HG03095 (cell line): ENCODE results near the gene SELENOO.

Source experiments
- ATAC-seq: cut with Tn5 transposase; IDR thresholded peaks from one replicate; pipeline ENCODE4 v1.9.1; 2021; ENCODE audit warnings: moderate library complexity; ENCODE audit not compliant: unreplicated experiment

Gene SELENOO

DNA sequence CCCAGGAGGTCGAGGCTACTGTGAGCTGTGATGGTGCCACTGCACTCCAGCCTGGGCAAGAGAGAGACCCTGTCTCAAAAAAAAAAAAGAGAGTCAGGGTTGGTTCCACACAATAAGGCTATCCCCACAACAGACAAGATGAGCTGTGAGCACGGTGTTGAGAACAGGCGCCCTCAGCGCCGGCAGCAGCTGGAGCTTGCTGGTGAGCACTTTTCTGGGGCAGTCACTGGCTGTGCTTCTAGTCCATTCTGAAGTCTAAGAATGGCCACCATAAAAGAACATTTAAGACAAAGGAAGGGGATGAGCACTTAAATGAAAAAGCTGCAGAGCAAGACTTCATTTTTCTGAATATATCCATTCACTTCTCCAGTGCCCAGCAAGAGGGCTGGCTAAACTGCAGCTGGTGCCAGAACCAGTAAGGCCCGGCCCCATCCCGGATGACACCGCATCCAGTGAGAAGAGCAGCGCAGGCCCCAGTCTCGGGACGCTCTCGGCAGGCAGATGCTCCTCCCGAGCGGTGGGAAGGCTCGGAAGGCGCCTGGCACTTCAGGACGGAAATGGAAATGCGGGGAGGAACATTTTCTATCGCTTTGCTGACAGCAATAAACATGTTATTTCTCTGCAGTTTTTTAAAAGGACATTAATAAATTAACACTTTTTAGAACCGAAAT lies 31.8 kb downstream of the SELENOO start:
- ATAC-seq = no peak

DNA sequence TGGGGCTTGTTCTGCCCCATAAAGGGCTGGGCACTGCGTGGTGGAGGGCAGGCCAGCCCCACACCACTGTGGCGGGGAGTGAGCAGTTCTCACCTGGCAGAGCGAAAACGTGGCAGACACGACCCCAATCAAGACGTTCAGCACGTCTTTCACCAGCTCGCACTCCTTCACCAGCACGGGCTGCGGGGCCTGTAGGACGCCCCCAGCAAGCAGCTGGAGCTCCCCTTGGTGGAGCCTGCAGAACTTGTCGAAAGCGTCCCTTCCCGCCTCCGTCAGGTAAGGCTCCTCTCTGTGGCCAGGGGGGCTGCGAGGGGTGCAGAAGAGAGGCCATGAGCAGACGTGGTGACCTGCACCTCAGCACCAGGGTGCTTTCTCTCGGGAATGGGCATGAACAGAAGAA lies 32.4 kb downstream of the SELENOO start:
- ATAC-seq = no peak

DNA sequence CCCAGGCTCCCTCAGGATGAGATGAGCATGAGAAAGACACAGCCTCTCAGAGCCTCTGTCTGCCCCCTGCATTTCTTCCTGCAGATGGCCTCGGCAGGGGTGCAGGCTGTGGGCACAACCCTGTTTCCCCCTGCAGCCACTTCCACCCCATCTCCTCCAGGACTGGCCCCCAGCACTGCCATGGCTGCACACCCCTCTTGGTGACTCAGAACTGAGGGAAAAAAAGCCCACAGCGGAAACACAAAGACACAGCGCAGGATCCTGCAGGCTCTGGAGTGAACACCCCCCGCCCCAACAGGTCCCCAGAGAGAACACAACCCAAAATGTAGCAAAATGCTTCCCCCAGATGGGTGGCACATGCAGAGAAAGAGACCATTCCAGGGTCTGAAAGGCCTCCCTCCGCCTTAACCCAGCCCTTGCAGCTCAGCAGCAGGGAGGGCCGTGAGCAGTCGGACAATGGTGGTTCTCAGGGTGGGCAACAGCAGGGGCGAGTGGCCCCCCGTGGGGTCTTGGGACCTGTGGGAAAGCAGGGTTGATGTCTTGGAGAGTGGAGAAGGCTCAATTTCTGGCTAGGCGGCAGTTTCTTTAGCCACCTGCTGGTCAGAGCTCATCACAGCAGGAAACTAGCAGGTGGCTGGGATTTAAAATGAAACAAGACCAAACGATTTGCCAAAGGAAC lies 36.1 kb downstream of the SELENOO start:
- ATAC-seq = no peak

DNA sequence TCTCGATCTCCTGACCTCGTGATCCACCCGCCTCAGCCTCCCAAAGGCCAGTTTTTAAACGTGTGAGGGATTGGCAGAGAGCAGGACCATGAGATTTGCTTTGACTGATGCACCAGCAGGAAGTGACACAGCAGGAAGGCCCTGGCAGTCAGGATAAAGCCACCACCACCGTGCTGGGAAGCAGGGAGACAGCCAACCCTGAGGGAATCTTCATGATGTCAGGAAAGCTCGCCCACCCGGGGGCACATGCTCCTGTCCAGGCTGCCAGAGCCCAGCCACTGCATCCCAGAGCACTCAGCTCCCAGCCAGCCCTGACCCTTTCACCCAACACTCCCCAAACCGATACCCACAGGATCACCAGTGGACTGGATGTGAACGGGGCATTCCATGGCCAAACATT lies 37.9 kb downstream of the SELENOO start:
- ATAC-seq = no peak

DNA sequence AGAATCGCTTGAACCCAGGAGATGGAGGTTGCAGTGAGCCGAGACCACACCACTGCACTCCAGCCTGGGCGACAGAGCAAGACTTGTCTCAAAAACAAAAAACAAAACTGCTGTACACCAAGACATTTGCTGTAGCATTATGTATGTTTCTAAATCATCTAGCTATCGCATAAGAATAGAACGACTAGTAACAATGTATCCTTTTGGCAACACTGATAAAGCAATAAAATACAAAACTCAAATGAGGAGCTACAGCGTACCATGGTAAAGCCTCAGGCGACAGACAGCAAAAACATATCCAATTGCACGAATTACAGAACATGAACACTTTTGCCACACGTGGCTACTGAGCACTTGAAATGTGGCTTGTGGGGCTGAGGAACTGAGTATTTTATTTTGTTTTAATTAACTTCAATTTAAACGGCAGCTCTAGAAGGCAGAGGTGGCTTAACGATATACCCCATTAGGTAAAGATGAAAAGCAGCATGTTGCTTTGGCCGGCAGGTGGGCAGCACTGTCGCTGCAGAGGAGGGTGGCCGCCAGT lies 41.7 kb downstream of the SELENOO start:
- ATAC-seq = no peak

DNA sequence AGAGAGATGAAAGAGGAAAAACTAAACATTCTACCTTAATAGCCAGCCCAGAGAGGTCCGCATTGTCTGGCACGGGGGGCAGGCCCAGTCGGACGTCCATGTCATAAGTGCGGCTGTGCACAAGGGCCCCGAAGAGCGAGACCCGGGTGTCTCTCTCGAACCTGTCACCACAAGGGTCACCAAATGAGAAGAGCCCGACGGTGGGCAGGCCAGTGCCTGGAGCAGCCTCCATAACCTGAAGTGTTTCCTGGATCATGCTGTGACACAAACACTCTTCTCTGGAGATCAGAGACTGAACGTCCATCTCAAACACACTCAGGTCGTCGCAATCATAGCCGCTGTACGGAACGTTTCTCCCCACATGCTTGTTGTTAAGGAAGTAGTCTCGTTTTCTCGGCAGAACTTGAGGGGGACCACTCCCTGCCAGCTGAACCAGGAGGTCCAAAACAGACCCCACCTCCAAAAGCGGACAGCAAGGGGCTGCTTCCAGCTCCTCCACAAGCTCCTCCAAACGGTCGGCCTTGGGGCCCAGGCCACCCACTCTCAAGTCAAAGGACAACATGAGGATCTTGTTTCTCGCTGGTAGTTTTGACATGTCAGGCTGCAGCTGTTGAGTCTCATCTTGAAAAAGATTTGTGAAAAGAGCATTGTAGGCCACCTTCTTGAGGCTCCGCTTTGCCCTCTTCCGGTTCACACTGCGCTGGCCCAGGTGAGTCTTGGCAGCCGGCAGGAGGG lies 43.0 kb downstream of the SELENOO start:
- no peak for ATAC-seq

DNA sequence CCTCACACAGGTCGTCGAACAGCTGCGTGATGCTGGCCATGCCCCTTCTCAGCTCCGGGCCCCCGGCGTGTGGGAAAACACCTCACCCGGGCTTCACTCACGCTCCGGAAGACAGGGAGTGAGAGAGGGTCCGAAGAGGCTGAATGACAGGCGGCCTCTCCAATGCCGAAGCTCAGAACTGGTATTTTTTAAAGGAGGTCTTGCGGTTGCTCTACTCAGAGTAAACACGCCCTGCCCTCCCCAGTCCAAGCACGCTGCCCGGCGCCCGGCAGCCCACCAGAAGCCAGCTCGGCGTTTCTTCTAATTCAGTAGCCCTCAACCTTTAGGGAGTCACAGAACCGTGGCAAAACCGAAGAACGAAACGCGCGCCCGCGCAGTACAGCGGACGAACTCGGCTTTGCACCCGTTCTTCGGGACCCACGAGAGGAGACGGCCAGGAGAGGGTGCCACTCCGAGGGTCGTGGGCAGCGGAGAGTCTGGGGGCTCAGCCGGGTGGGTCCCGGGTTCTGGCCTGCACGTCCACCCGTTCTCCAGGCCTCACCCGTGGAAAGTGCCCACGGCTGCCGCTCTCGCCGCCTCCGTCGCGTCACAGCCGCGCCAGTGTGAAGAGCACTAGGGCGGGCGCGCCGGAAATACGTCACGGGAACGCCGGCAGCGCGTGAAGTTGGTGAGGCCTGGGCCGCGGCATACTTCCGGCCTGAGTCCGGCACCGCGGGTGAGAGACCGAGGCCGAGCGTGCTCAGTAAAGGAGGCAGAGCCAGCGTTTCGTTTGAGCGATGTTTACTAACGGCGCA lies 43.8 kb downstream of the SELENOO start, which contains the start of gene TUBGCP6:
Gene TUBGCP6 (minus strand): TSS at position 604 of the 794 bp plus-strand sequence. CDS start 564 bp downstream, at position 40.
- no peak for ATAC-seq

DNA sequence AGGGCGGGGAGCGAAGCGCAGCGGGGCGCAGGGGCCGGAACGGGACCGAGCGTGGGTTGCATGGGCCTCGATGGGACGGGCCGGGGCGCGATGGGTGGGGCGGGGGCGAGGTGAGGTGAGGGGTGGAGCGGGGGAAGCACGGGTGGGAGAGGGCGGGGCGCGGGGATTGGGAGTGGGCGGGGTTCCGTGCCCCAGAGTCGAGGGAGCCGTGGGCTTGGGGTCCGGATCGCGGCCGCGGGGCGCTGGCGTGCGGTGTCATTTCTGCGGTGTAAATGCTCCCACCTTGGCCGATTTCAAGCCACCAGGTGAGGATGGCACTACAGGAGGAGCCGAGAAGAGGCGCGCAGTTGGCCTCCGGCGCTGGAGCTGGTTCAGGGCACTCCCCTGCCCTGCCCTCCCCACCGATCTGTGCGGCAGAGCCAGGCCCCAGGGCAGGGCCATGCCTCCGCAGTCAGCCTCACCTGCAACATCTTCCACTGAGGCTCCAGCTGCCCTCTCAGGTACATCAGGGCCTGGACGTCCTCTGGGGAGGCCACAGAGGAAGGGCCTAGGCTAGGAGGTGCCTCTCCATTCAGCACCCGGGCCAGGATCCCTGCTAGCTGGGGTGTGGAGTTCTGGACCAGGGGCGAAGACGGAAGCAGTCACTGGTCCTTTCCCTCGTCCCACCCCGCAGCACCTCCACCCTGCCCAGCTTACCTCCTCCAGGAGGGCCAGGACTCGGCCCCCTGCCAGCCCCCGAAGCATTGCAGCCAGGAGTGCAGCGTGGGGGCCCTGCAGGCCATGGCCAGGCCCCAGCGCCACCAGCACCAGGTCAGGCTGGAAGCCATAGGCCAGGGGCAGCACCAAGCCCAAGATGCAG lies 44.6 kb downstream of the SELENOO start:
- ATAC-seq = no peak

DNA sequence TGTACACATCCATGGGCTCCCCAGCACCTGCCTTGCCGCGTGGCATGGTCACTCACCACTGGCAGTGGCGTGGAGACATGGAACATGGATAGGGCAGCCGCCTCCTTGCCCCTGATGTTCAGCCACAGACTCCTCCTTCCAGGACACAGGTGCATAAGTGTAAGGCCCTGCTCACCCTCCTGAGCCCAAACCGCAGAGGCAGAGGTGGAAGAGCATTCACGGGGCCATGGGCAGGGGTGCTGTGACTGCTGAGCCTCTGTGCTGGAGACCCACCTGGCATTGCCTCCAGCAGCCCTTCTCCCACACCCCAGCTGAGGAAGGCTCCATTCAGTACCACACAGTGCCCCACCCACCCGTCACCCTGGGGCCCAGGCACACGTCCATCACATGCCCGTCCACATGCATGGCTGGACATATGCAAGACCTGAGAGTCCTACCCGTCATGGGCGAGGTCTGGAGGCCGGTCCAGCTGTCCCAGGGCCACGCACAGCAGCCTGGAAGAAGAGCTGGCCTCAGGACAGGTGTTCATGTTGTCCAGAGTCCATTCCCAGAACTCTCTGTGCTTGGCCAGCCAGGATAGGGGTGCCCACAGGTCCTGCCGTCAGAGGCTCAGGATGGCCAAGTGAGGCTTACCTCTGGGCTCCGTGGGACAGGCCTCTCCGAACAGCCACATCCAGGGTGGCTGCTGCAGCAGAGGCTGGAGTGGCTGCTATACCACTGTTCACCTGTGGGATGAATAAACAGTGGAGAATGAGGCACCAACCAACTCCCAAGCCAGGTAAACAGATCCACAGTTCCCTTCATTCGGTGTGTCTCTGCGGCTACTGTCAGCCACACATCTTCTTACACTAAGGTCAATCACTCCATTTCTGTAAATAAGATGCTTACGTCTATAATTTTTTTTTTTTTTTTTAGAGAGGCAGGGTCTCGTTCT lies 45.7 kb downstream of the SELENOO start:
- no peak for ATAC-seq

DNA sequence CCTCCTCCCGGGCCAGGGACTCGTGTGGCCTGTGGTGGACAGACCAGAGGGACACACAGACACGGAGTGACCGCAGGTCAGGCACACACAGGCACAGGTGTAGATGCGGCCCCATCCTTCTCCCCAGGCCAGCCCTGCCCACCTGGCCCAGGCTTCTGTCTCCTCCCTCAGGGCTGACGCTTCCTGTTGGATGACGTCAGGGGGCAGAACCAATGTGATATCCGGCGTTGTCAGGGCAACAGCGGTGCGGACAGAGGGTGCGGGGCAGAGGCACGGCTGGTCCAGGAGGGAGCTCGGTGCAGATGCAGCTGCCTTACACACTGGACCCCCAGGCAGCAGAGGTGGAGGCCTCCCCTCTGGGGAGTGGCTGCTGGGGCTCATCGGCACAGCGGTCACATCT lies 46.9 kb downstream of the SELENOO start:
- no peak for ATAC-seq

DNA sequence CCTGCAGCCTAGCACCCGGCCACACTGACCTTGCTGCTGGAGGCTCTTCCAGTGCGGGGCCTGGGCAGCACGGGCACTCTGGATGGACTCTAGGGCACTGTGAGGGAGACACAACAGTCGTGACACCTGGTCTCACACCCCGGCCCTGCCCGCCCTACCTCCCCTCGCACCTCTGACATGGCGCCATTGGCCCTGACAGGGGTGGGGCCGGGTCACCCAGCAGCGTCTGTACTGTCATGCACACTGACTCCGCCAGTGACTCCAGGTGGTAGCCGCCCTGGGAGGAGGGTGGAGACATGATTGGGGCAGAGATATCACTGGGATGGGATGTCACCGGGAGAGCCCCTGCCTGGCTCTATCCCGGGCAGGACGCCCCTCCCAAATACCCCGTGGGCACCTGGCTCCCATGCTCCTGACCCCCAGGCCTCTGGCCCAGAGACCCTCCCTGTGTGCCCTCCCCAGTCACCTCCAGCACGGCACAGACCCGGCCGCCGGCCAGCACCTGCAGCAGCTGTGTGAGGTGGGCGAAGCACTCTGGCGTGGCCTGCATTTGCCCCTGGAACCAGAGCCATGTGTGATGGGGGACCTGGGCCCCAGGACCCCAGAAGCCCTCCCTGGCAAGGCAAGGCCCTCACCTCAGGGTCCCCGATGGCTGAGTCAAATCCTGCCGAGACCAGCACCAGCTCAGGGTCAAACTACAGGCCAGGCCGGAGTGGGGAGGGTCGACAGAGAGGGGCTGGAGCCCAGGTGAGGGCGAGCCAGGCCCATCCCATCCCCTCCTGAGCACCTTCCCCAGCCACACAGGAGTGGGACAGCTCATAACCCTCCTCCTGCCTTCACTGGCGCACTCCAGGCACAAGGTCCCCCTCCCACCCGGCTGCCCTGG lies 47.6 kb downstream of the SELENOO start:
- ATAC-seq = no peak

DNA sequence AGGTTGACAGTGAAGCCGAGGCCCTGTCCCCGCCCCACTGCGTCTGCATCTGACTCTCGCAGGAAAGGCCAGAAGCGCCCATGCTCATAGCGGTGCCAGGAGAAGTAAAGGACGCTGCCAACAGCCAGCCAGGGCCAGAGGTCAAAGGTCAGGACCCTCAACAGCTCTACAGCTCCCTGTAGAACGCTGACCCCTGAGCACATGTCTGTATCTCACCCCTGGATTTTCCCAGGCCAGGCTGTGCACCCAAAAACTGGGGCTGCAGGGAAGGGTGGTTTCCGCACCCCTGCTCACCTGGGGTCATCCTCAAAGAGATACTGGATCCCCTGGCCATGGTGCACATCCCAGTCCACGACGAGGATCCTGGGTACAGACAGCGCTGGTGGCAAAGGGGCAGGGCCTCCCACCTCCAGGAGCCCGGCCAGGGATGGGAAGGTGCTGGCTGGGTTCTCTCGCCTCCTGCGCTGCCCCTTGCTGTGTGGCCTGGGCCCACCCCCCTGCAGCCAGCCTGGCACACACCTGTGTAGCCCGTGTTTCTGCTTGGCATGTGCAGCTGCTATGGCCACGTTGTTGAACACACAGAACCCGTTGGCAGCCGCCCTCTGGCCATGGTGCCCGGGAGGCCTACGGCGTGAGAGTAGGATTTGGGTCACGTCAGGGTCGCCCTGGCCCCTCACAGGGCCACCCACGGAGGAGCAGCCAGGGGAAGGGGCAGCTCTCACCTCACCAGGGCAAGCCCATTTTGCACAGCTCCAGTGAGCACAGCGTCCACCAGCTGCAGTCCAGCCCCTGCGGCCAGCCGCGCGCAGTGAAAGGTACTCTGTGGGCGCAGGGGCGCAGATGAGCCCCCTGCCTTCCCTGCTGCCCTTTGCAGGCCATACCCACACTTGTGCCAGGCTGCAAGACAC lies 48.8 kb downstream of the SELENOO start:
- ATAC-seq = no peak

DNA sequence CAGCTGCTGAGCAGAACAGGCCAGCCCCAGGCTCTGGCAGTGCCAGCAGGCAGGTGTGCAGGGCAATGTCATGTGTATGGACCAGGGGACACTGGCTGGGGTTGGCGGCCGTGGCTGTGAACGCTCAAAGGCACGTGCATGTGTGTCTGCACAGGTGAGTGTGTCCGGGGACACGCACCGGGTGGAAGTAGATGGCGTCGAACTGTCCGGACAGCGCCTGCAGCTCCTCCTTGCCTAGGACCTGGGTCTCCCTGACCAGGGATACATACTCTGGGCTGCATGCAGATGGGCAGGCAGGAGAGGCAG lies 49.4 kb downstream of the SELENOO start:
- ATAC-seq = no peak

DNA sequence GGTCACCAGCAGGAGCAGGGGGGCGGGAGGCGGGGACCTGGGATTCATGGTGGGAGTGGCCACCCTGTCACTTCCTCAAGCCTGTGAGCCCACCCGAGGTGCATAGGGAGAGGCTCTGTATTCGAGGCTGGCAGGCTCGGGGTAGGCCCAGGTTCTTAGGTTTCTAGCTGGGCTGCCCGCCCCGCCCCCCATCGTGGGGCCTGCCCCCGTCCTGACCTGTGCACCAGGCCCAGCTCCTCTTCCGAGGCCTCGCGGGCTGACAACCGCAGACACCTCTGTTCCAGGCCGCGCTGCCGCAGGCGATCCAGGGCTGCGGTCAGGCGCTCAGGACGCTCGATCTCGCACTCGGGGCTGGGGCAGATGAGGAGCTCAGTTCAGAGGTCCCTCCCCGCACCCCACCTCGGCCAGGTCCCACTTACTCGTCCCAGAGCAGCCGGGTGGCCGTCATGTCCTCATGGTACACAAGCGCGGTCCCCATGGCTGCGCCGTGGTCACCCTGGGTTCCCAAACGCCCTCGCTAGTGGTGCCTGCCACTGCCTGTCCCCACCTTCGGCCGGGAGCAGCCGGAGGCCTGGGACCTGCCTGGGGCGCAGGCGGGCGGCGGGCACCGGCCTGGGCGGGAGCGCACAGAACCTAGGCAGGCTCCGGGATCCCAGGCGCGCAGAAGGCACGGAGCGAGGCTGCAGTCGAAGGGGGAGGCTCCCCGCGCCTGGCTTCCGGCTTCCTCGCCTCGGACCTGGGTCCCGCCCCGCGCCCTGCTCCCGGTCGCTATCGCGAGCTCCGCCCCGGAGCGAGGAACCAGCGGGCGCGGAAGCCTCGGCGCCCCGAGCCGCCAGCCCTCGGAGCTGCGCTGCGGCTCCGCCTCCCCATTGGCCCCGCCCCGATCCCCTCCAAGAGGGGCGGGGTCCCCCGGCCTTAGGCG lies 50.0 kb downstream of the SELENOO start, which contains the start of gene HDAC10:
Gene HDAC10 (minus strand): TSS at position 711 of the 922 bp plus-strand sequence. CDS start 233 bp downstream, at position 478.
- ATAC-seq = peak; percentile 50

DNA sequence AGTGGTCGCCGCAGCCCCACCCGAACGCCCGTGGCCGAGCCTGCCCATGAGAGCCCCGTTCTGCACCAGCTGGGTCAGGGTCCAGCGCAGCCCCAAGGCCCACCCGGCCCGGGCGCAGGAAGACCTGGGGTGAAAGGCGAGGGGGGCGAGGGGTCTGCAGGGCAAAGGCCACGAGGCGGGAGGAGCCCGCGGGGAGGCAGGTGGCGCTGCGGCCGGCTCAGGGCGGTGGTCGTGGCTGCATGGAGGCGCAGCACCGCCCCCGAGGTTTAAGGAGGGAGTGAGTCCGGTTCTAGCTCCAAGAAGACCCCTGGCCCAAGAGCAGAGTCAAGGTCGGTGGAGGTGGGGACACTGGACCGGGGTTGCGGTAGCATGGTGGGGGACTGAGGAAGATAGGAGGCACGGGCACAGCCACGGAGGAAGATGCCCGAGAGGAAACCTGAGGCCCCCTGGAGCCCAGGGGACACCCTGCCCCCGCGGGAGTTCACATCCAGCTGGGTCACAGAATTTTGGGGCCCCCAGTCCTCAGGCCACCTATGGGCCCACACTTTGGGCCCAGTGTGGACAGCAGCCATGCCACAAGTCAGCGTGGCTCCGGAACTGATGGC lies 50.8 kb downstream of the SELENOO start:
- ATAC-seq = no peak
